NB4 (cell line): Measurements from ENCODE around the gene ARHGAP21.

ENCODE experiments used
- DNase-seq: peaks from one replicate; pipeline ENCODE4 v3.0.0; 2010; ENCODE audit warnings: low read depth
- H3K4me3 ChIP-seq: one replicate; pipeline ENCODE4 v1.5.1; 2011; ENCODE audit warnings: mild to moderate bottlenecking, low read depth, low read length, moderate library complexity
- MYC ChIP-seq: IDR thresholded peaks from 2 replicates; pipeline ENCODE4 v1.6.1; 2011; ENCODE audit warnings: low read depth, low read length
- POLR2A ChIP-seq: IDR thresholded peaks from 2 replicates; pipeline ENCODE4 v1.6.1; 2011; ENCODE audit warnings: mild to moderate bottlenecking; ENCODE audit not compliant: insufficient read length; ENCODE audit errors: extremely low read depth
- TF ChIP-seq, protein P1 (sequence below): IDR thresholded peaks from 2 replicates; pipeline ENCODE4 v1.6.1; 2011; ENCODE audit warnings: low read depth, low read length
- TF ChIP-seq, protein P2 (sequence below): IDR thresholded peaks from one replicate; pipeline ENCODE4 v1.5.1; 2012; ENCODE audit warnings: low read depth, low read length

Gene ARHGAP21

DNA sequence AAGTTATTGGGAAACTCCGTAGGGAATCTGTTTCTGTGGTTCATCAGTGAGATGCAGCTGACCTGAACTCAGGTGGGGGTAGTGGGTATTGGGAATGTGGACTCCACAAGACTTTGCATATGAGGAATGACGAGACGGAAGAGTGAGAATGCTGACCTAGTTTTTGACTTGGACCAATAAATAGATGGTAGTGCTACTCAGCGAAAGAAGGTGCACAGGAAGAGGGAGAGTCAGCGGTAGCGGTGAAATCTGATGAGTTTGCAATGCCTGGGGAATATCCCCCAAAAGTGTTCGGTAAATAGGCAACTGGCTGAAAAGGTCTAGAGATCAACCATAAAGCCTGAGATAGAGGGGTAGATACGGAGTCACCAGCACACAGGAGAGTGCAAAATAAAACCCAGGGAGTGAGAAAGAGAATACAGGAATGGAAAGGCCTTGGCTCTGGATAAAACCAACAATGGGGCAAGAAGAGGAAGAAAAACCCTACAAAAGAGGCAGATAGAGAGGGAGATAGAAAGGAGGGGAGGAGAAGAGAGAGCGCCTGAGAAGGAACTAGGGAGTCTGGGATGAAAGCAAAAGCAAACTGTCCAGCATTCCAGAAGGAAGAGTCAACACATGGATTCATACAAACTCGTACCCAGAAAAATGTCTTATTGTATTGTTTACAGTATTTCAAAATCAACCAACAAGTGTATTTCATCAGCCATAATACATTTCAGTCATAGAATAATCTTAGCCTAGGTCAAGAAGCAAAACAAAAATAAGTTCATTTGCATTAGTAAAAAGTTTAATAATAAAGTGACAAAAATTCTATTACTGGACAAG is 5.4 kb downstream of the ARHGAP21 start:
- TF ChIP-seq, protein P1, sequence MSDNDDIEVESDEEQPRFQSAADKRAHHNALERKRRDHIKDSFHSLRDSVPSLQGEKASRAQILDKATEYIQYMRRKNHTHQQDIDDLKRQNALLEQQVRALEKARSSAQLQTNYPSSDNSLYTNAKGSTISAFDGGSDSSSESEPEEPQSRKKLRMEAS, result no peak
- TF ChIP-seq POLR2A (no peak), MYC (no peak)
- TF ChIP-seq, protein P2, sequence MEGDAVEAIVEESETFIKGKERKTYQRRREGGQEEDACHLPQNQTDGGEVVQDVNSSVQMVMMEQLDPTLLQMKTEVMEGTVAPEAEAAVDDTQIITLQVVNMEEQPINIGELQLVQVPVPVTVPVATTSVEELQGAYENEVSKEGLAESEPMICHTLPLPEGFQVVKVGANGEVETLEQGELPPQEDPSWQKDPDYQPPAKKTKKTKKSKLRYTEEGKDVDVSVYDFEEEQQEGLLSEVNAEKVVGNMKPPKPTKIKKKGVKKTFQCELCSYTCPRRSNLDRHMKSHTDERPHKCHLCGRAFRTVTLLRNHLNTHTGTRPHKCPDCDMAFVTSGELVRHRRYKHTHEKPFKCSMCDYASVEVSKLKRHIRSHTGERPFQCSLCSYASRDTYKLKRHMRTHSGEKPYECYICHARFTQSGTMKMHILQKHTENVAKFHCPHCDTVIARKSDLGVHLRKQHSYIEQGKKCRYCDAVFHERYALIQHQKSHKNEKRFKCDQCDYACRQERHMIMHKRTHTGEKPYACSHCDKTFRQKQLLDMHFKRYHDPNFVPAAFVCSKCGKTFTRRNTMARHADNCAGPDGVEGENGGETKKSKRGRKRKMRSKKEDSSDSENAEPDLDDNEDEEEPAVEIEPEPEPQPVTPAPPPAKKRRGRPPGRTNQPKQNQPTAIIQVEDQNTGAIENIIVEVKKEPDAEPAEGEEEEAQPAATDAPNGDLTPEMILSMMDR, result no peak
- DNase-seq, result no peak
- no peak overlapping the region for H3K4me3 ChIP-seq

DNA sequence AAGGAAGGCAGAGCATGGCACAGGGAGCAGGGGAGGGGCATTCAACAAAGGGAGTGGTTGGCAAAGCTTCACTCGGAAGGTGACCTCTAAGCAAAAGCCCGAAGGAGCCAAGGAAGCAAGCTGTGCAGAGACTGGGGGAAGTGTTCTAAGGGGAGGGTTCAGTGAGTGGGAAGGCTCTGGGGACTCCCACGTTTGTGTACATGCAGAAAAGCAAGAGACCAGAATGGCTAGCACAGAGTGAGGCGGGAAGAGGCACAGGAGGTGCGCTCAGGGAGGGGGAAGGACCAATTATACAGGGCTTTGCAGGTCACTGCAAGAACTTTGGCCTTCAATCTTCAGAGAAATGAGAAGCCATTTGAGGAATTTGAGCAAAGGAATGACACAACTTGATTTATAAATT is 7.4 kb downstream of the ARHGAP21 start:
- DNase-seq, result no peak
- no peak for TF ChIP-seq MYC
- TF ChIP-seq, protein P2, result no peak
- TF ChIP-seq, protein P1, result no peak
- TF ChIP-seq POLR2A, result no peak
- no peak overlapping the region for H3K4me3 ChIP-seq

DNA sequence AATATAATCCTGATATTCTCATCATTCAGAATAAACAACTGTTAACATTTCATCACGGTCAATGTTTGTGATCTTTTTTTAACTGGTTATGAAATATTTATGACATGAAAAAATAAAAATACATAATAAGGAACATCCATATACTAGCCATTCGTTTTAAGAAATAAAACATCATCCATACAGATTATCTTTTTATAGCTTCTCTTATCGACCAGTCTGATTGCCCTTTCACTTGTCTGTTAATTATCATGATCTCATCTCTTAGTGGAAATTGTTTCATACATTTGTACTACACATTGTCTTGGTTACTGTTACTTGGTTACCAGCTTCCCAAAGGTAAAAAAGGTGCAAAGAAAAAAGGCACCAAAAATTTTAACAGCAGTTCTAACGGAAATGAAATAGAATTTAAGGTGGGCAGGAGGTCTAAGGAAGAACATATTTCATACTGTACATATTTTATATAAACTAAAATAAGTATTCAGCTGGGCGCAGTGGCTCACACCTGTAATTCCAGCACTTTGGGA is 8.4 kb downstream of the ARHGAP21 start:
- H3K4me3 ChIP-seq, result no peak overlapping the region
- no peak for DNase-seq
- TF ChIP-seq, protein P1, result no peak
- TF ChIP-seq POLR2A (no peak), MYC (no peak)
- TF ChIP-seq, protein P2, result no peak

DNA sequence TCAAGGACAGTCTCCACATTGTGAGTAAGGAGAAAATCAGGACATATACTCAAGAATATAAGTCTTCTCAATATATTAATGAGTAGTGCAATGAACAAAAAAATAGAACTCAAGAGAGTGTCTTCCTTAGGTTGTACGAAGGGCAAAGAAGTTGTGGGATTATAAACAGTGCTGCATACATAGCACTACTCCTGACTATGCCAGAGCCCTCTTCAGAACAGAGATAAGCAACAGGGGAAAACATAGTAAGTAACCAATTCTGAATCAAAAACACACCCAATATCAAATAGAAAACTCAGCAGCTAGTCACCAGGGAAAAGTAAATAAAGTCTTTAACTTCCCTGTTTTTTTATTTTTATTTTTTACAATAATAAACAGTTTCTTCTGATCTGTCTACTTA is 10.6 kb downstream of the ARHGAP21 start:
- DNase-seq, result no peak
- no peak overlapping the region for H3K4me3 ChIP-seq
- TF ChIP-seq MYC (no peak), POLR2A (no peak)
- TF ChIP-seq, protein P2, result no peak
- TF ChIP-seq, protein P1, result no peak

DNA sequence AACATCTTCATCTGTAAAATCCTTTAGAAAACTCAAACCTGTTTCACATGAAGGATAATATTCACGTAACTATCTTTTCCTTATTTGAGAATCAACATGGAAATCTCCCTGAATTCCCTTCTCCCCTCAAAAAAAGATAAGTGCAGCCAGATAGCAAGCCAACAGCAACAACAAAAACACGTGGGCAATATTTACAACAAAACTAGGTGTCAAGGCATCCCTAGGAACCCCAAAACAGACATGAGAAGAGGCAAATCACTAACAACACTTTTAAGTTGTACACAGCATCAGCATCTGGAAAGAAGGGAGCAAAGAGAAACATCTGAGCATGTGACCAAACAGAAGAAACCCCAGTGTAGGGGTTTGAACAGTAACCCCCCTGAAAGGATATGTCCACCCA is 12.2 kb downstream of the ARHGAP21 start:
- no peak overlapping the region for H3K4me3 ChIP-seq
- no peak for DNase-seq
- TF ChIP-seq MYC (no peak), POLR2A (no peak)
- TF ChIP-seq, protein P1, result no peak
- TF ChIP-seq, protein P2, result no peak
